HG03520 (cell line): ENCODE data around the gene KCNQ1.
"Not testable (repeated sequence)": the region's sequence is repeated elsewhere in the genome, so short reads cannot be mapped to it uniquely, and the experiment has no call there.

Source experiments
- ATAC-seq: cut with Tn5 transposase; IDR thresholded peaks from one replicate; pipeline ENCODE4 v1.9.1; 2021; ENCODE audit warnings: mild to moderate bottlenecking, moderate library complexity; ENCODE audit not compliant: unreplicated experiment

Gene KCNQ1

GRCh38 chr11:2472428-2473186 is 27.8 kb downstream of the KCNQ1 start:
- no peak for ATAC-seq

- ATAC-seq: no peak
Observed at GRCh38 chr11:2473361-2474058, 28.7 kb downstream of the KCNQ1 start.

GRCh38 chr11:2474059-2474901 is 29.5 kb downstream of the KCNQ1 start:
- ATAC-seq: no peak

GRCh38 chr11:2475136-2475918 is 30.5 kb downstream of the KCNQ1 start:
- no peak for ATAC-seq

GRCh38 chr11:2477254-2477653 is 32.4 kb downstream of the KCNQ1 start:
- ATAC-seq: no peak

GRCh38 chr11:2477936-2478335 is 33.1 kb downstream of the KCNQ1 start:
- no peak for ATAC-seq

- ATAC-seq: not testable (repeated sequence)
Observed at GRCh38 chr11:2480067-2480873, 35.5 kb downstream of the KCNQ1 start.

GRCh38 chr11:2480874-2481220 is 36.0 kb downstream of the KCNQ1 start:
- no peak for ATAC-seq

GRCh38 chr11:2481253-2481652 is 36.4 kb downstream of the KCNQ1 start:
- ATAC-seq: no peak

GRCh38 chr11:2482204-2482603 is 37.4 kb downstream of the KCNQ1 start:
- ATAC-seq: no peak

GRCh38 chr11:2482745-2483144 is 37.9 kb downstream of the KCNQ1 start:
- ATAC-seq: no peak

- no peak for ATAC-seq
Observed at GRCh38 chr11:2483426-2483825, 38.6 kb downstream of the KCNQ1 start.

- ATAC-seq: no peak
Observed at GRCh38 chr11:2484576-2485125, 39.8 kb downstream of the KCNQ1 start.

GRCh38 chr11:2488004-2488403 is 43.2 kb downstream of the KCNQ1 start:
- no peak for ATAC-seq

GRCh38 chr11:2489083-2489482 is 44.3 kb downstream of the KCNQ1 start:
- no peak for ATAC-seq

GRCh38 chr11:2497951-2498350 is 53.1 kb downstream of the KCNQ1 start:
- not testable (repeated sequence) for ATAC-seq

GRCh38 chr11:2498750-2499149 is 53.9 kb downstream of the KCNQ1 start:
- no peak for ATAC-seq

GRCh38 chr11:2507212-2507901 is 62.5 kb downstream of the KCNQ1 start:
- ATAC-seq: no peak
